Stimulated activated naive CD8-positive, alpha-beta T cell treated with anti-CD3 and anti-CD28 coated beads, Interleukin-15, Interleukin-2, amounts not matched to agents 100 ng/mL and 50 ng/mL, for 24 hours (primary cell): ENCODE measurements around the gene TRAM2.

Experiments used
- H3K27ac Mint-ChIP-seq: one replicate; pipeline ENCODE4 v1.8.0; 2021; ENCODE audit warnings: mild to moderate bottlenecking, mixed read lengths
- H3K27me3 Mint-ChIP-seq: one replicate; pipeline ENCODE4 v1.8.0; 2021; ENCODE audit warnings: mixed read lengths
- H3K36me3 Mint-ChIP-seq: one replicate; pipeline ENCODE4 v1.8.0; 2021; ENCODE audit warnings: low read depth, mixed read lengths
- H3K4me1 Mint-ChIP-seq: one replicate; pipeline ENCODE4 v1.8.0; 2021; ENCODE audit warnings: low read depth, mixed read lengths
- H3K4me3 Mint-ChIP-seq: one replicate; pipeline ENCODE4 v1.8.0; 2021; ENCODE audit warnings: mild to moderate bottlenecking, mixed read lengths
- H3K9me3 Mint-ChIP-seq: one replicate; pipeline ENCODE4 v1.8.0; 2021; ENCODE audit warnings: mixed read lengths

Gene TRAM2

DNA sequence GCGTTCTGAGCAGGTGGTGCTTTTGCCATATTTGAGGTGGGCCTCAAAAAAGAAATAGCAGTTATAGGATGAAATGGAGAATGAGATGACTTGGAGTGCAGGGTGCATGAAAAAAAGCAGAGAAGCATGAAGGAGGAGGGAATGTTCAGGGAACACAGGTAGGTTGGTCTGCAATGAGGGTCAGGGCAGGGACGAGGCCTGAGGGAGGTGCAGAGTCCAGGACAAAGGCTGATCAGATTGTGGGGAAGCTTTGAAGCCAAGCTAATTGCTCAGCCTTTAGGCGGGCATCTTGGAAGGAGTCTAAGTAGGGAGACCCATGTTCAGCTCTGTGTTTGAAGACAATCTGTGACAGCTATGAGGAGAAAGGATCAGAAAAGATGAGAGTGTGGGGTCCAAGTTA is 12.0 kb downstream of the TRAM2 start:
- no peaks in the 10 kb centered on the region for H3K9me3 Mint-ChIP-seq
- peaks cover 15% of the 10 kb centered on the region for H3K4me1 Mint-ChIP-seq

DNA sequence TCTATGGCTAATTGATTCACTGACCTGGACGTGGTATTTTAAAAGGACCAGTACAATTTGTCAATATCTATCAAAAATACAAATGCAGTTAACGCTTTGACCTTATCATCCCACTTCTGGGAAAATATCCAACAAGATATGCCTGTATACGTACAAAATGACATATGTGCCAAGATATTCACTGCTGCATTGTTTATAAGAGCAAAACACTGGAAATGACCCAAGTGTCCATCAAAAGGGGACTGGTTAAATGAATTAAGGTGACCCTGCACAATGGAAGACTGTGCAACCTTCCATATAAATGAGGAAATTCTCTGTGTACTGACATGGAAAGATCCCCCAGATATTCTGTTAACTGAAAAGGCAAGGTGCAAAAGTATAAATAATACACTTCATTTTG is 13.9 kb downstream of the TRAM2 start:
- Mint-ChIP-seq H3K4me1 (peaks cover 11% of the 10 kb centered on the region), H3K27me3 (no peaks in the 10 kb centered on the region), H3K9me3 (no peaks in the 10 kb centered on the region), H3K4me3 (no peak overlapping the region), H3K36me3 (no peaks in the 10 kb centered on the region), H3K27ac (no peak overlapping the region)

More for the DNA sequence above, 12.0 kb downstream of the TRAM2 start:
- Mint-ChIP-seq H3K27me3 (no peaks in the 10 kb centered on the region), H3K27ac (no peak overlapping the region), H3K36me3 (no peaks in the 10 kb centered on the region), H3K4me3 (no peak overlapping the region)

DNA sequence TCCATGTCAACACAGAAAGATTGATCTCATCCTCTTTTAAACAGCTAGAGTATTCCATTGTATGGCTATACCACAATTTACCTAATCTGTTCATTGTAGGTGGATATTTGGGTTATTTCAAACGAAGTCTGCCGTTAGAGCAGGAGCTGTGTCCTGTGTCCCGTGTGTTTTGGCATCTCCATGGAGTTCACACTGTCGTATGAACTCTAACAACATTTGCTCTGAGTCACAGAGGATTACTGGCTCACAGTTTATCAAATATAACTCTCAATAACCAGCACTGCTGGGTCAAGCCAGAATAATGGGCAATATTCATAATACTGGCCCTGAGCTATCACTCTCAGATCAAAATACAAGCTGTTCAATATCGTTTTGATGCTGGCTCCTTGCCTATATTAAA is 16.4 kb downstream of the TRAM2 start:
- H3K36me3 Mint-ChIP-seq: no peaks in the 10 kb centered on the region
- H3K4me1 Mint-ChIP-seq: no peaks in the 10 kb centered on the region
- no peaks in the 10 kb centered on the region for H3K9me3 Mint-ChIP-seq
- H3K27ac Mint-ChIP-seq: no peak overlapping the region
- H3K4me3 Mint-ChIP-seq: no peak overlapping the region
- no peaks in the 10 kb centered on the region for H3K27me3 Mint-ChIP-seq

DNA sequence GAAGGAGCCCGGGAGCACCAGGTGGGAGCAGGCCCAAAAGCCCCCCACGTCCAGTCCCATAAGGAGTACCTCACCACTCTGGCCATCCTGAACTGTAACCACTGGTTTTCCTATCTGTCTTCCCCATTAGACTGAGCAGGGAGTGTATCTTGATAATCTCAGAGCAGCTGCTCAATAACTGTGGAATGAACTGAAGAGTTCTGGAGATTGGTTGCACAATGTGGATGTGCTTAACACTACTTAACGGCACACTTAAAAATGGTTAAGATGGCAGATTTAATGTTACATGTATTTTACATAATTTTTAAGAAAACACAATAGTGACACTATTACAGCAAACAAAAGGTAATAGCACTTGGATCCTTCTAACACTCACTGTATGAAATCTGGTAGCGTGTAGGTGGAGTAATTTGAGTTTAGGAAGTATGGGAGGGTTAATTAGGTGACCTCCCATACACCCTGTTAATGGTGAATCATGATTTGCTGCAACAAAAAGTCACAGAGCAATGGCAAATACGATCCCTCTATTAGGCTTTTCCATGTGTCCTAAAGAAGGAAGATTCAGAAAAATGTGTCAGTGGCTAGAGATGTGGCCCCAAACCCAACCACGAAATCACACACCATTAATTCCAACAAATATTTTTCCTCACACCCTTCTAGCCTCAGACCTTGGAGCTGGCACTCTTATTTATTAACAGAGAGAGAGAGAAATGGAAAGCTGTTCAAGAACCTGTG is 18.4 kb downstream of the TRAM2 start:
- Mint-ChIP-seq H3K36me3 (no peaks in the 10 kb centered on the region), H3K9me3 (no peaks in the 10 kb centered on the region), H3K27me3 (no peaks in the 10 kb centered on the region), H3K4me1 (no peaks in the 10 kb centered on the region), H3K27ac (no peak overlapping the region), H3K4me3 (no peak overlapping the region)

DNA sequence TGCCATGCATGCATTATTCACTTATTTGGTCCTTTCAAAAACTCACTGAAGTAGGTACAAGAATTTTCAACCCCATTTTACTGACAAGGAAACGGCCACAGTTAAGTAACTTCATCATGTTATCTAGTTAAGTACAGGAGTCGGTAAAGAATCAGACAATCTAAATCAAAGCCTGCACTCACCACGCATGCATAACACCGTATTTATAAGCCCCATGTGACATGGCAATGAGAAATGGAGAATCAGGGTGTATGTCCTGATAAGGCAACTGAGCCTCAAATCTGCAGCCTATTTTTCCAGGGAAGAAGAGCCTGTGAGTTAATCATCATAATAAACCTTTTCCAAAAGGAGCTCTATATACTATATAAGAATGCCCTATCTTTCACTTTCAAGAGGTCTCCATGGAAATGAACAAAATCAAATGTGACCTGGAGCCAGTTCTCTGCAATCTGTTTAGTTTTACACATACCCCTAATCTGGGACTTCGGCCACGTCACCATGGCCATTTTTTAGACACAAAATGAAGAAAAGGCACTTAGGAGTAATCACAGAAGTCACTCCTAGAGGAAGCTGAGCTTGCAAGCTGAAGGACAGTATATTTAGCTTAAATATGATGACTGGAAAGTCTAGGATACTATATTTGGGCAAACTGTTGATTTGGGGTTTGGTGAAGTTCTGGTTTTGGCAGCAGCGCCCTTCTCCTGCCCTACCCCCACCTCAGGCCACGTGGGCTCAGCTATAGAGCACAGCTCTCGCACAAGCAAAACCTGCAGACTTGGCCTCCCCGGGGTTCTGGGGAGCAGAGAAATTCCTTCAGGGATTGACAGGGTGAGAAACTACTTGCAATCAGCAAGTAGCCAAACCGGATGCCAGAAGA is 19.2 kb downstream of the TRAM2 start:
- Mint-ChIP-seq H3K4me1 (no peaks in the 10 kb centered on the region), H3K9me3 (no peaks in the 10 kb centered on the region), H3K27me3 (no peaks in the 10 kb centered on the region), H3K4me3 (no peak overlapping the region), H3K36me3 (no peaks in the 10 kb centered on the region), H3K27ac (no peak overlapping the region)

DNA sequence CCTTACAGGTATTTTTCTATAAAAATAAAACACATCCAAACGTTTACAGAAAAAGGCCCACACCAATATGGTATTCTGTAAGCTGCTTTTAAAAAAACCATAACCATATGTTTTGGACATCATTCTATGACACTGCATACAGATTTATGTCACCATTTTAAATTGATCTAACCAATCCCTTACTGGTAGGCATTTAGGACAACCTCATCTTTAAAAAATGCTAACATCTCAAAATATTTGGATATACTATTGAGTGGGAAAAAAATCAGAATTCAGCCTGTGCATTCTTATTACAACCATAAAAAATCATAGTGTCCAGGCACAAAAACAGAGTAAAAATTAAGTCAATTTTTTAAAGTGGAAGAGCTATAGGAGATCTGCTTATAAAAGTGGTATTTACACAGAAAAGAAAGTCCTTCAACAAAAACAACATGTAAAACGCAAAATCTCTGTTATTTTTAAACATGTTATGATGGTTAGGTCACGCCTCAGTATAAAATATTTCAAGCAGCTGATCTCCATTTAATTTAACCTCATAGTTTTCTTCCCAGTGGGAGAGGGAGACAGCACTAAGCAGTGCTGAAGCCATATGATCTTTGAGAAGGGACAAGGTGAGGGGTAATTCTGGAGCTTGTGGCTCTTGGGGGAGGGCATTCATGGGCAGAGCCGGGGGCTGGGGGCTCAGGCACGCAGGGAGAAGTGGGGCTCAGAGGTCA is 21.2 kb downstream of the TRAM2 start:
- Mint-ChIP-seq H3K36me3 (no peaks in the 10 kb centered on the region), H3K4me3 (no peak overlapping the region), H3K27ac (no peak overlapping the region), H3K4me1 (no peaks in the 10 kb centered on the region), H3K9me3 (no peaks in the 10 kb centered on the region), H3K27me3 (no peaks in the 10 kb centered on the region)

DNA sequence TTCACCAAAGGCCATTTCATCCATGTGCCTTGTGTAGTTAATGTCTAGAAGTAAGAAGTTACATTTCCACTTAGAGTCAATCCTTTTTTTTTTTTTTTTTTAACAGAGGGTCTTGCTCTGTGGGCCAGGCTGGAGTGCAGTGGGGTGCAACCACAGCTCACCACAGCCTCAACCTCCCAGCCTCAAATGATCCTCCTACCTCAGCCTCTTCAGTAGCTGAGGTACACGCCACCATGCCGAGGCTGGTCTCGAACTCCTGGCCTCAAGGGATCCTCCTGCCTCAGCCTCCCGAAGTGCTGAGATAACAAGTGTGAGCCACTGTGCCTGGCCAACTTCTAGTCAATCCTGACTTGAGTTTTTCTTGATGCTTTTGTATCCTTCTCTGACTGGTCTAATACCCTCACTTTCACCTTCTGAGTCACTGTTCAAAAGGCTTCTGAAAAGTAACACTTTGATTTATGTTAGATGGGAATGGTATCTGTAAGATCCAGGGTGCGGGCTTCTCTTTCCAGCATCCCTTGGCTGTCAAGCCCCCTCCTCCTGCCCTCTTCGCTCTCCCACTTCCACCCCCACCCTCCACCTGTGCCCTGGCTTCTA is 22.1 kb downstream of the TRAM2 start:
- Mint-ChIP-seq H3K4me3 (no peak overlapping the region), H3K4me1 (no peaks in the 10 kb centered on the region), H3K27me3 (no peaks in the 10 kb centered on the region), H3K27ac (no peak overlapping the region), H3K9me3 (no peaks in the 10 kb centered on the region), H3K36me3 (no peaks in the 10 kb centered on the region)

DNA sequence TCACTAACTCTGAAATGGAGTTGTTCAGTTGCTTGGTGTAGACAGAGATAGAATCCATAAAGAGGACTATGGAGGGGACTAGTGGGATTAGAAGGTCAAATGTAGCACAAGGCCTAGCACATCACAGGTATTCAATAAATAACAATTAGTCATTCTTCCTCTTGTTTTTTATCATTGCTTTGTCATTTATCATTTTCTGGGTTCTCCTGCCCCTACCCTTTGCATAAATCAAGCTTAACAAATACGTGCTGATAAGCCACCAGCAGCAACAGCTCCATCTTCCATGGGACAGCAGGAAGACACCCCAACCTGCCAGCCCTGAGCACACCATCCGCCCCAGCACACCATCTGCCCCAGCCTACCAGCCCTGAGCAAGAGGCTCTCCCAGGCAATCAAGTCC is 23.1 kb downstream of the TRAM2 start:
- no peaks in the 10 kb centered on the region for H3K27me3 Mint-ChIP-seq
- no peak overlapping the region for H3K4me3 Mint-ChIP-seq
- H3K9me3 Mint-ChIP-seq: no peaks in the 10 kb centered on the region
- H3K4me1 Mint-ChIP-seq: no peaks in the 10 kb centered on the region
- H3K27ac Mint-ChIP-seq: no peak overlapping the region
- H3K36me3 Mint-ChIP-seq: no peaks in the 10 kb centered on the region

DNA sequence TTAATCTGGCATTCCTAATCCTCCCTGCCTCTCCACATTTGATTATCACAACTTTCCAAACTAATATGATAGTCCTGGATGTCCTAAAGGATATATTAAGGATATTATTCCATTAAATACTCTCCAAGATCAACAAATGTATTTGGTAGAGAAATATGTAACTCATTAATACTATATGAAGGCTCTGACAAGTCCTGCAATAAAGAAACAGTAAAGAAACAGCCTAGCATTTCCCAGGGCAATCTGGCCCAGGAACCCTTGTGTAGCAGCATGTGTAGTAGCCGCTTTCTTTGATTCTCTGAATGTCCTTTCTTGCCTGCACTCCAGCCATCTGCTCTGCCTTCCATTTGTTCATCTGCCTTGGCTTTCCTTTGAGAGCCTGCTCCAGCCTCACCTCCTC is 23.7 kb downstream of the TRAM2 start:
- no peaks in the 10 kb centered on the region for H3K36me3 Mint-ChIP-seq
- no peak overlapping the region for H3K27ac Mint-ChIP-seq
- no peak overlapping the region for H3K4me3 Mint-ChIP-seq
- H3K4me1 Mint-ChIP-seq: no peaks in the 10 kb centered on the region
- no peaks in the 10 kb centered on the region for H3K27me3 Mint-ChIP-seq
- no peaks in the 10 kb centered on the region for H3K9me3 Mint-ChIP-seq

DNA sequence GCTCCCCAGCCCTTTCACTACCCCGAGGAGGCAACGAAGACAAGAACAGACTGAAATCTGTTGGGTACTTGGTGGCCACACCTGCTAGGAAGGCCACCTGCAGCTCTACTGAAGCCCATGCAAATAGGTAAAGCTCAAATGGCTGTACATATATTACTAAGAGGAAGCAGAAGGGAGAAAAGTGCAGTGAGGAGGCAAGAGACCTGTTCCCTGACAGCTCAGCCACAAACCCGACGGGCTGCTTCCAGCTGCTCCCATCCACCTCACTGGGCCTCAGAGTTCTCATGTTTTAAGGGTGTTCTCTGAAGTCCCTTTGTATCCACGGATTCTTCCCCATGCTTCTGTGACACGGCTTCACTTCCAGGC is 24.6 kb downstream of the TRAM2 start:
- H3K36me3 Mint-ChIP-seq: no peaks in the 10 kb centered on the region
- H3K9me3 Mint-ChIP-seq: no peaks in the 10 kb centered on the region
- no peak overlapping the region for H3K4me3 Mint-ChIP-seq
- no peak overlapping the region for H3K27ac Mint-ChIP-seq
- no peaks in the 10 kb centered on the region for H3K4me1 Mint-ChIP-seq
- no peaks in the 10 kb centered on the region for H3K27me3 Mint-ChIP-seq

DNA sequence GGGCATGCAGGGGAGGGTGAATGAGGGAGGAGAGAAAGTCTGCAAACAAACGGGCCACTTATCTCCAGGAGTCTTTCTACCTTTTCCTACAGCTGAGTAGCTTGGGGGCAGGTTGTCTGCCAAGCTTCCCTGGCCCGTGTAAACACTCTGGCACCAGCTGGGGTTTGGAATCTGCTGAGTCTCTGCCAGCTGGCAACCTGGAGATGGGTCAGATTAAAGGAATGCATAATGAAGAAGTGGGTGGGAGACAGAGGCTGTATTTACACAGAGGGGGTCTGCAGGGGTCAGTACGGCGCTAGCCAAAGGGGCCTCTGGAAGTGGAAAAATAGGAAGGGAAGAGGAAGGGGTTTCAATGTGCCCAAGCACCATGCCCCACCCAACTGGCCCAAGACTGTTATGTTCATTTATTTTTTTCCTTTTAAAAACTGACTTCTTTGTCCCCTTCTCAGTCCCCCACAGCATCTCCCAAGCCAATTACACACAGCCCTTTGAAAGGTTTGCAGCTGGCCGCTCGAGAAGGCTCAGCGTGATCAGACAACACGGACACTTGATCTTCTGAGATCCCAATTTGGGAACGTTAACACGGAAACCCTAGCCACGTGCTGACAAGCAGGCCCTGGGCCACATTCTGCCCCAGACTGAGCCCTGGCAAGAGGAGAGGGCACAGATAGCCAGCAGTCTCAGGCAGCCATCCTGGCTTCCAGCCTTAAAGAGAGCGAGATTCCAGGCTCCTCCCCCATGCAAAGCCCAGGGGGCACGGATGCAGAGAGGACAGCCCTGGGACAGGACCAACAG is 25.2 kb downstream of the TRAM2 start:
- no peaks in the 10 kb centered on the region for H3K36me3 Mint-ChIP-seq
- H3K9me3 Mint-ChIP-seq: no peaks in the 10 kb centered on the region
- no peak overlapping the region for H3K27ac Mint-ChIP-seq
- no peaks in the 10 kb centered on the region for H3K27me3 Mint-ChIP-seq
- no peaks in the 10 kb centered on the region for H3K4me1 Mint-ChIP-seq
- H3K4me3 Mint-ChIP-seq: no peak overlapping the region

DNA sequence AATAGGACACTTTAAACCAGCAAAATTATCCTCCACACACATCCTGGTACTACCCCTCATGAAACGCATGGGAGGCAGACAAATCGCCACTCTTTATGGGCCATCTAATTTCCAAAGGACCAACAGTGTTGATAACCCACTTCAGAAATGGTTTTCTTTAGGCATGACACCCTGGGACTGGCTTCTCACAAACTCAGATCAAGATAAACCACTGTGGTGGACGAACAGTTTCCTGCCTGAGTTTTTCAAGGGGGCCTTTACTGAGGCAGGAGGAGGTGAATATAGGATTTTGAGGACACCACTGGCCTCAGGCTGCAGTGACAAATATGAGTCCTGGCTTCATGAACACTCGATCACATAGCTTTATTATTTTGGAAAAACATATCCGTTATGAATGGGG is 26.0 kb downstream of the TRAM2 start:
- no peaks in the 10 kb centered on the region for H3K27me3 Mint-ChIP-seq
- no peaks in the 10 kb centered on the region for H3K36me3 Mint-ChIP-seq
- H3K4me1 Mint-ChIP-seq: no peaks in the 10 kb centered on the region

DNA sequence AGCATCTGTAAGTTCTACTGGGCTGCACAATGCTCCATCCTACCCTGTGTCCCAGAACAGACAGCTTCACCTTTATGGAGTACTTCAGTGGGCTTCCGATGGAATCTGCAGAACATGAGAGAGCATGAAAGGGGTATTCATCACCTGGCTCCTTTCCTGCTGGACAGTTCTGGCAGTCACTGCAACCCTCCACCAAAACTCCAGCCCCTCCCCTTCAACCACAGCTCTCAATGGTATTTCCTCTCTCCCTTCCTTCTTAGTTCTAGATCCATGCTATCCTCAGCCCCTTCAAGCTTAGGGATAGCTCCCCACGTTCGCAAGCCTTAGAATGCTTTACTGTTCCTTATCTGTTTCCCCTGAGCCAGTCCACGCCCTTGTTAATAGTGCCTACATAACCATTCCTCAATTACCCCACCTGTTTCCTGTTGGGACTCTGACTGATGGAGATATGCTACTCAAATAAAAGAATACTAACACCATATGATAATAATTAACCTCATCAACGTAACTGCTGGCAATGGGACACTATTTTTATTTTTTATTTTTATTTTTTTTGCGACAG is 26.8 kb downstream of the TRAM2 start:
- Mint-ChIP-seq H3K4me1 (no peaks in the 10 kb centered on the region), H3K27me3 (no peaks in the 10 kb centered on the region), H3K36me3 (no peaks in the 10 kb centered on the region), H3K4me3 (no peak overlapping the region), H3K9me3 (no peaks in the 10 kb centered on the region), H3K27ac (no peak overlapping the region)

More for the DNA sequence above, 26.0 kb downstream of the TRAM2 start:
- Mint-ChIP-seq H3K9me3 (no peaks in the 10 kb centered on the region), H3K27ac (no peak overlapping the region), H3K4me3 (no peak overlapping the region)

DNA sequence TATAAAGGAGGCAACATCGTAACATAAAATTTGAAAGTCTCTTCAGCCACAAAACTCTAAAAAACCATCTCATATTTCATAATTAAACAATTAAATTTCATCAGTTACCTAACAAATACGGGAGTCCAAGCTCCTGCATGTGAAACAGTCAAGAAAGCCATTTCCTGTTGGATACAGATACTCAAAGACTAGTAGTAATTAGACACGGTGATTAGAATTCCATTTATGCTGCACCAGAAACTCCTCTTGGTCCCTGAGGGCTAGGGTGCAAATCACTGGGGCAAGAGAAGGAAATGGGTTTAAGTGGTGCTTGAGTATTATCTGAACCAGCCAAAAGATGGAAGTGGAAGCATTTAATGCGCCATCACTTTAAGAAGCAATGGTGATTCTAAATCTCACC is 27.4 kb downstream of the TRAM2 start:
- Mint-ChIP-seq H3K27me3 (no peaks in the 10 kb centered on the region), H3K4me1 (peaks cover 1% of the 10 kb centered on the region), H3K9me3 (no peaks in the 10 kb centered on the region), H3K4me3 (no peak overlapping the region), H3K36me3 (no peaks in the 10 kb centered on the region), H3K27ac (no peak overlapping the region)
